HepG2 (cell line): Measurements from ENCODE around the gene TPGS1. TPM values are rescaled to one million over a fixed set of nuclear protein-coding genes. Genes with fewer than 3 reads are reported as not detected.

Source experiments
- CHD2 ChIP-seq: IDR thresholded peaks from 2 replicates; pipeline ENCODE4 v1.6.1; 2011; ENCODE audit warnings: low read depth, low read length, improper control_type of control experiment
- DDIT3 ChIP-seq: sonication (generic); formaldehyde crosslinking; IDR thresholded peaks from 2 replicates; pipeline ENCODE4 v1.4.0; 2020; ENCODE audit warnings: mild to moderate bottlenecking, missing genetic modification reagents
- HMGXB3 ChIP-seq: sonication (generic); formaldehyde crosslinking; IDR thresholded peaks from 2 replicates; pipeline ENCODE4 v1.4.0; 2020; ENCODE audit warnings: missing genetic modification reagents, borderline replicate concordance
- HNF4A ChIP-seq: sonication (generic); formaldehyde crosslinking; IDR thresholded peaks from 2 replicates; pipeline ENCODE4 v1.4.0; 2020; ENCODE audit warnings: missing genetic modification reagents
- JDP2 ChIP-seq: sonication (generic); formaldehyde crosslinking; IDR thresholded peaks from 2 replicates; pipeline ENCODE4 v1.8.1; 2022; ENCODE audit warnings: missing genetic modification reagents, borderline replicate concordance
- KLF11 ChIP-seq: IDR thresholded peaks from 2 replicates; pipeline ENCODE4 v1.6.1; 2016; ENCODE audit warnings: missing compliant biosample characterization
- TCF7L2 ChIP-seq: IDR thresholded peaks from 2 replicates; pipeline ENCODE4 v1.6.1; 2011; ENCODE audit warnings: mild to moderate bottlenecking, low read depth, low read length, moderate library complexity
- ZBTB39 ChIP-seq: sonication (generic); formaldehyde crosslinking; IDR thresholded peaks from 2 replicates; pipeline ENCODE4 v1.5.0; 2020; ENCODE audit warnings: missing genetic modification reagents
- ZNF362 ChIP-seq: sonication (generic); formaldehyde crosslinking; IDR thresholded peaks from 2 replicates; pipeline ENCODE4 v1.4.0; 2020; ENCODE audit warnings: missing genetic modification reagents, mild to moderate bottlenecking, borderline replicate concordance
- ZNF503 ChIP-seq: sonication (generic); formaldehyde crosslinking; IDR thresholded peaks from 2 replicates; pipeline ENCODE4 v1.4.0; 2020; ENCODE audit warnings: missing genetic modification reagents
- ZNF557 ChIP-seq: sonication (generic); formaldehyde crosslinking; IDR thresholded peaks from 2 replicates; pipeline ENCODE4 v1.4.0; 2020; ENCODE audit warnings: missing genetic modification reagents
- ZNF737 ChIP-seq: sonication (generic); formaldehyde crosslinking; IDR thresholded peaks from 2 replicates; pipeline ENCODE4 v1.5.0; 2020; ENCODE audit warnings: missing genetic modification reagents, mild to moderate bottlenecking, borderline replicate concordance
- ZNF746 ChIP-seq: sonication (generic); formaldehyde crosslinking; IDR thresholded peaks from 2 replicates; pipeline ENCODE4 v1.8.0; 2022; ENCODE audit warnings: mild to moderate bottlenecking, missing genetic modification reagents
- ZNF782 ChIP-seq: sonication (generic); formaldehyde crosslinking; IDR thresholded peaks from 2 replicates; pipeline ENCODE4 v1.4.0; 2020; ENCODE audit warnings: missing genetic modification reagents, mild to moderate bottlenecking, borderline replicate concordance
- ZSCAN25 ChIP-seq: sonication (generic); formaldehyde crosslinking; IDR thresholded peaks from 2 replicates; pipeline ENCODE4 v1.8.0; 2022; ENCODE audit warnings: mild to moderate bottlenecking, missing genetic modification reagents
- ZSCAN5A ChIP-seq: sonication (generic); formaldehyde crosslinking; IDR thresholded peaks from 2 replicates; pipeline ENCODE4 v1.8.0; 2022; ENCODE audit warnings: mild to moderate bottlenecking, missing genetic modification reagents, borderline replicate concordance
- polyA plus RNA-seq, 8 experiments: library from polyadenylated mRNA; depleted of rRNA in 3 of 8; stranded (reverse) in 7 of 8; unstranded in 1 of 8; fragments of >200 nt; fragmentation: Illumina TruSeq in 4 of 8; extraction: Trizol in 4 of 8; gene quantifications; 2 replicates each; pipeline versions ENCODE4 v1.2.1 to v1.2.3, GENCODE V29; 2011 to 2016; ENCODE audit warnings: low read depth in 4 of 8, missing spikeins in 1 of 8, mixed read lengths in 1 of 8; ENCODE audit not compliant: insufficient read depth in 1 of 8
- total RNA-seq, 5 experiments: library from RNA; depleted of rRNA; stranded (reverse); fragments of >200 nt; fragmentation: Illumina TruSeq; extraction: Trizol; gene quantifications; 2 replicates each; pipeline ENCODE4 v1.2.3, GENCODE V29; 2016; ENCODE audit warnings: low read depth in 1 of 5

Gene TPGS1
- total and polyA plus RNA-seq, 2 of the 13 experiments (the other 11 are each of a cell fraction or from before 2014, with no cell fraction given) = 1.1 to 6.2 TPM

GRCh38 chr19:530134-531008, 23.1 kb downstream of the TPGS1 start (continued):
- TF ChIP-seq ZSCAN5A (CRISPR knock-in tag) (no peak), ZSCAN25 (CRISPR knock-in tag) (no peak), ZNF557 (CRISPR knock-in tag) (0 out of 2 replicates have a peak, but pooled peaks have one; percentile 20), KLF11 (CRISPR knock-in tag) (0 out of 2 replicates have a peak, but pooled peaks have one; percentile 28), CHD2 (no peak), HMGXB3 (CRISPR knock-in tag) (0 out of 2 replicates have a peak, but pooled peaks have one; percentile 19), ZNF503 (CRISPR knock-in tag) (no peak), DDIT3 (no peak), HNF4A (peak; percentile 72), TCF7L2 (no peak), ZBTB39 (CRISPR knock-in tag) (no peak), ZNF782 (0 out of 2 replicates have a peak, but pooled peaks have one; percentile 39), JDP2 (CRISPR knock-in tag) (no peak), ZNF362 (CRISPR knock-in tag) (peak; percentile 98), ZNF746 (CRISPR knock-in tag) (peak; percentile 83; the same call in 1 of the 2 replicates), ZNF737 (CRISPR knock-in tag) (no peak)
